VCaP (cell line): Measurements from ENCODE around the gene BIK.

Experiments
- H3K27ac ChIP-seq: fragments of 450-650 bp; 2 replicates; pipeline ENCODE4 v1.5.1; 2017
- TF ChIP-seq, protein P1 (sequence below): fragments of 450-650 bp; conservative IDR thresholded peaks from 2 replicates; pipeline ENCODE4 v1.5.1; 2017; ENCODE audit warnings: mild to moderate bottlenecking, moderate library complexity

BIK gene

DNA sequence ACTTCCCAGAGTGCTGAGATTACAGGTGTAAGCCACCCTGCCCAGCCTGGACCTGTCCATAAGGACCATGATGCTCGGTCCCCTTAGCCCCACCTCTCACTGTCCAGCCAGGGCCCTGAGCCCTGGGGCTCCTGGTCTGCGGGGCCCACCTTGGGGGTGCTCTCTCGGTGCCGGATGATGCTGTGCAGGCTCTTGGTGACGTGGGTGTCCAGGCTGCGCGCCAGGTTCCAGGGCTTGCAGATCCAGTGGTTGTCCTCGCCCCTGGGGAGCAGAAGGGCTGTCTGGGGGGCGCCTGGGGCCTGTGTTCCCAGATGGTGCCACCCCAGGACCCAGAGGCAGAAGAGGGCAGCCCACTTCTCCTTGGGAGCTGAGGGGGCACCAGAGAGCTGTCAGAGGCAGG, 63.0 kb downstream of the BIK start:
- TF ChIP-seq, protein P1, sequence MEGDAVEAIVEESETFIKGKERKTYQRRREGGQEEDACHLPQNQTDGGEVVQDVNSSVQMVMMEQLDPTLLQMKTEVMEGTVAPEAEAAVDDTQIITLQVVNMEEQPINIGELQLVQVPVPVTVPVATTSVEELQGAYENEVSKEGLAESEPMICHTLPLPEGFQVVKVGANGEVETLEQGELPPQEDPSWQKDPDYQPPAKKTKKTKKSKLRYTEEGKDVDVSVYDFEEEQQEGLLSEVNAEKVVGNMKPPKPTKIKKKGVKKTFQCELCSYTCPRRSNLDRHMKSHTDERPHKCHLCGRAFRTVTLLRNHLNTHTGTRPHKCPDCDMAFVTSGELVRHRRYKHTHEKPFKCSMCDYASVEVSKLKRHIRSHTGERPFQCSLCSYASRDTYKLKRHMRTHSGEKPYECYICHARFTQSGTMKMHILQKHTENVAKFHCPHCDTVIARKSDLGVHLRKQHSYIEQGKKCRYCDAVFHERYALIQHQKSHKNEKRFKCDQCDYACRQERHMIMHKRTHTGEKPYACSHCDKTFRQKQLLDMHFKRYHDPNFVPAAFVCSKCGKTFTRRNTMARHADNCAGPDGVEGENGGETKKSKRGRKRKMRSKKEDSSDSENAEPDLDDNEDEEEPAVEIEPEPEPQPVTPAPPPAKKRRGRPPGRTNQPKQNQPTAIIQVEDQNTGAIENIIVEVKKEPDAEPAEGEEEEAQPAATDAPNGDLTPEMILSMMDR, result no peak
- no peak overlapping the region for H3K27ac ChIP-seq

DNA sequence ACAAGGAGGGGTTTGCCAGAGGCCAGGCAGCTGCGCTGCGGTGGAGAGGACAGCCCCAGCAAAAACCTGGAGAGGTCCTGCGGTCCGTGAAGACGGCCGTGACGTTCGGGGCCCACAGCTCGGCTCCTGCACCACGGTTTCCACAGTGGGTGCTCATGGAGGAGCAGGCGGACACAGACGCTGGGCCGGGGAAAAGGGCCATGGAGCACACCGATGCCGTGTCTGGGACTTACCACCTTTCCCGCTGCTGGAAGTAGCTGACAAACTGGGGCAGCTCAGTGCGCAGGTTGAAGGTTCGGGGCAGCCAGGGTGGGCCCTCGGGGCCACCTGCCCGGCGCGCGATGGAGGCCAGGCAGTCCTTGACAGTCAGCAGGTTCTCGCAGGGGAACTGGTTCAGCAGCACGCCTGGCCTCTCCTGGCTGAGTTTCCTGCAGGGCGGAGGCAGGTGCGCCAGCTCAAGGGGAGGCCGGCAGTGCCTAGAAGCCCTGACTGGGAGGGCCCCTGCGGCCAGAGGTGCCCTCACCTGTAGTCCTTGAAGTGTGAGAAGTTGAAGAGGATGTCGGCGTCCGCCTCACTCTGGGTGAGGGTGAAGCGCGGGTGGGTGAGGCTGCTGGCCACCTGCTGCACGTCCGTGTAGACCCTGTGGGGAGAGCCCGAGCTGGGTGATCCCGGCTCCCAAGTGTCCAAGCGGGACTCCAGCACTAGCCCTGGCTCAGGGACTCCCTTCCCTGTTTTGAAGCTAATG, 63.6 kb downstream of the BIK start:
- TF ChIP-seq, protein P1, result no peak
- no peak overlapping the region for H3K27ac ChIP-seq

GRCh38 chr22:43174941-43175531, 64.5 kb downstream of the BIK start:
- H3K27ac ChIP-seq, result no peak overlapping the region
- TF ChIP-seq, protein P1, result no peak

DNA sequence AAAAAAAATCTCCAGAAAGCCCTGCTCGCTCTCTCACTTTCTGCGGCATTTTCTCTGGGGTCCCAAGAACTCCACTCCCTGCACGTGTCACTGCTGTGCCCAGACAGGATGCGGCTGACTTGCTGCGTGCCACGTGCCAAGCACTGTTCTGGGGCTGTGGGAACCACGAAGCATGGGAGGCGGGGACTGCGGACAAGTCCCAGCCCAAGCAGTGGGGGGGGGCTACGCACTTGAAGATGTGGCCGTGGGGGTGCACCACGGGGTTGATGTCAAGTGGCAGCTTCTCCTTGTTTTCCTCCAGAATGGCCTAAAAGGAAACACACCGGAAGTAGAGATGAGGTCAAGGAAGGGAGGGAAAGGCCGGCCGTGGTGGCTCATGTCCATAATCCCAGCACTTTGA, 65.5 kb downstream of the BIK start:
- no peak overlapping the region for H3K27ac ChIP-seq
- TF ChIP-seq, protein P1, result no peak

DNA sequence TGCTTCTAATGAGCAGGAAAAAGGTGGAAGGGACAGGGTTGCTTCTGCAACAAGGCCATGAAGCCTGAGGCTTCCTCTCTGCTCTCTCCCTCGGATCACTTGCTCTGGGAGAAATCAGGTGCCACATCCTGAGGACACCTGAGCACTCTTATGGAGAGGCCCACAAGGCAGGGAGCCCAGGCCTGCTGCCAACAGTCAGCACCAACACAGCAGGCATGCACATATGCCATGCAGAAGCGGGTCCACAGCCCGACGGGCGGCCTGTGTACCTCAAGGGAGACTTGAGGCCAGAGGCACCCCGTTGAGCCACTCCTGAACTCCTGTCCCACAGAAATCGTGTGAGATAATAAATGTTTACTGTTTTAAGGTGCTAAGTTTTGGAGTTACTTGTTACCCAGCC, 66.9 kb downstream of the BIK start:
- H3K27ac ChIP-seq, result no peak overlapping the region
- TF ChIP-seq, protein P1, result no peak
